ENCODE measurements around the gene CSRP3.
"Not testable (repeated sequence)": the region's sequence is repeated elsewhere in the genome, so short reads cannot be mapped to it uniquely, and the experiment has no call there.

The CSRP3 gene

GRCh38 chr11:19162951-19163505 lies 38.8 kb downstream of the CSRP3 start:
- ATAC-seq (ENCODE audit: low read depth), result no peak
- DNase-seq (ENCODE audit: low spot score), result no peak
- peaks cover 88% of the 10 kb centered on the region for H3K36me3 ChIP-seq (ENCODE audit: low read depth)

GRCh38 chr11:19161651-19162050 lies 40.1 kb downstream of the CSRP3 start:
- no peak for TF ChIP-seq CTCF (IDR thresholded peaks at IDR 0.05; ENCODE audit: poor library complexity, severe bottlenecking)
- peaks cover 77% of the 10 kb centered on the region for H3K36me3 ChIP-seq (ENCODE audit: low read depth)
- no peaks in the 10 kb centered on the region for H3K4me1 ChIP-seq (ENCODE audit: insufficient read depth, poor library complexity, severe bottlenecking)
- H3K4me3 ChIP-seq (ENCODE audit: severe bottlenecking), result no peak overlapping the region
- H3K27me3 ChIP-seq (ENCODE audit: insufficient read depth, poor library complexity, severe bottlenecking), result no peaks in the 10 kb centered on the region
- no peaks in the 10 kb centered on the region for H3K9me3 ChIP-seq (ENCODE audit: severe bottlenecking)
- H3K27ac ChIP-seq (ENCODE audit: poor library complexity, severe bottlenecking), result no peak overlapping the region
- DNase-seq (ENCODE audit: low spot score) (no peak), ATAC-seq (ENCODE audit: low read depth) (no peak; the same call in 2 of the 3 replicates)

More at GRCh38 chr11:19162951-19163505, 38.8 kb downstream of the CSRP3 start:
- H3K4me3 ChIP-seq (ENCODE audit: severe bottlenecking), result no peak overlapping the region
- no peak for TF ChIP-seq CTCF (IDR thresholded peaks at IDR 0.05; ENCODE audit: poor library complexity, severe bottlenecking)
- H3K27me3 ChIP-seq (ENCODE audit: insufficient read depth, poor library complexity, severe bottlenecking), result no peaks in the 10 kb centered on the region
- no peak overlapping the region for H3K27ac ChIP-seq (ENCODE audit: poor library complexity, severe bottlenecking)
- no peaks in the 10 kb centered on the region for H3K9me3 ChIP-seq (ENCODE audit: severe bottlenecking)
- H3K4me1 ChIP-seq (ENCODE audit: insufficient read depth, poor library complexity, severe bottlenecking), result no peaks in the 10 kb centered on the region

GRCh38 chr11:19160847-19161246 lies 40.9 kb downstream of the CSRP3 start:
- DNase-seq (ENCODE audit: low spot score), result no peak
- TF ChIP-seq CTCF (IDR thresholded peaks at IDR 0.05; ENCODE audit: poor library complexity, severe bottlenecking), result no peak
- H3K36me3 ChIP-seq (ENCODE audit: low read depth), result peaks cover 76% of the 10 kb centered on the region

GRCh38 chr11:19156892-19157291 lies 44.9 kb downstream of the CSRP3 start:
- Histone ChIP-seq H3K27me3 (ENCODE audit: insufficient read depth, poor library complexity, severe bottlenecking) (no peaks in the 10 kb centered on the region), H3K4me1 (ENCODE audit: insufficient read depth, poor library complexity, severe bottlenecking) (no peaks in the 10 kb centered on the region), H3K36me3 (ENCODE audit: low read depth) (peaks cover 77% of the 10 kb centered on the region), H3K4me3 (ENCODE audit: severe bottlenecking) (no peak overlapping the region), H3K27ac (ENCODE audit: poor library complexity, severe bottlenecking) (no peak overlapping the region), H3K9me3 (ENCODE audit: severe bottlenecking) (no peaks in the 10 kb centered on the region)
- no peak for TF ChIP-seq CTCF (IDR thresholded peaks at IDR 0.05; ENCODE audit: poor library complexity, severe bottlenecking)
- no peak for ATAC-seq (ENCODE audit: low read depth)
- DNase-seq (ENCODE audit: low spot score), result no peak

More at GRCh38 chr11:19160847-19161246, 40.9 kb downstream of the CSRP3 start:
- ATAC-seq (ENCODE audit: low read depth), result no peak
- no peaks in the 10 kb centered on the region for H3K4me1 ChIP-seq (ENCODE audit: insufficient read depth, poor library complexity, severe bottlenecking)
- H3K4me3 ChIP-seq (ENCODE audit: severe bottlenecking), result no peak overlapping the region
- H3K27ac ChIP-seq (ENCODE audit: poor library complexity, severe bottlenecking), result no peak overlapping the region
- no peaks in the 10 kb centered on the region for H3K9me3 ChIP-seq (ENCODE audit: severe bottlenecking)
- H3K27me3 ChIP-seq (ENCODE audit: insufficient read depth, poor library complexity, severe bottlenecking), result no peaks in the 10 kb centered on the region

GRCh38 chr11:19145319-19145718 lies 56.5 kb downstream of the CSRP3 start:
- H3K36me3 ChIP-seq (ENCODE audit: low read depth), result peaks cover 50% of the 10 kb centered on the region
- H3K27ac ChIP-seq (ENCODE audit: poor library complexity, severe bottlenecking), result no peak overlapping the region
- H3K4me1 ChIP-seq (ENCODE audit: insufficient read depth, poor library complexity, severe bottlenecking), result no peaks in the 10 kb centered on the region
- H3K4me3 ChIP-seq (ENCODE audit: severe bottlenecking), result no peak overlapping the region
- no peak for TF ChIP-seq CTCF (IDR thresholded peaks at IDR 0.05; ENCODE audit: poor library complexity, severe bottlenecking)
- ATAC-seq (ENCODE audit: low read depth), result no peak
- H3K27me3 ChIP-seq (ENCODE audit: insufficient read depth, poor library complexity, severe bottlenecking), result no peaks in the 10 kb centered on the region
- DNase-seq (ENCODE audit: low spot score), result no peak
- peaks cover 4% of the 10 kb centered on the region for H3K9me3 ChIP-seq (ENCODE audit: severe bottlenecking)

GRCh38 chr11:19136884-19137283 lies 64.9 kb downstream of the CSRP3 start:
- not testable (repeated sequence) for H3K4me3 ChIP-seq (ENCODE audit: severe bottlenecking); DNase-seq (ENCODE audit: low spot score); H3K27me3 ChIP-seq (ENCODE audit: insufficient read depth, poor library complexity, severe bottlenecking); H3K4me1 ChIP-seq (ENCODE audit: insufficient read depth, poor library complexity, severe bottlenecking); H3K9me3 ChIP-seq (ENCODE audit: severe bottlenecking); ATAC-seq (ENCODE audit: low read depth); H3K27ac ChIP-seq (ENCODE audit: poor library complexity, severe bottlenecking)
- H3K36me3 ChIP-seq (ENCODE audit: low read depth), result peaks cover 24% of the 10 kb centered on the region
